ENCODE measurements around the gene IQGAP2. TPM values are rescaled to one million over a fixed set of nuclear protein-coding genes. Genes with fewer than 3 reads are reported as not detected.

The IQGAP2 gene
- total RNA-seq, 4 donors from 2014 or later = 22.6 to 63.9 (median 28.3) TPM

- ATAC-seq (ENCODE audit: low FRiP score) = no peak
- TF ChIP-seq, protein P1, sequence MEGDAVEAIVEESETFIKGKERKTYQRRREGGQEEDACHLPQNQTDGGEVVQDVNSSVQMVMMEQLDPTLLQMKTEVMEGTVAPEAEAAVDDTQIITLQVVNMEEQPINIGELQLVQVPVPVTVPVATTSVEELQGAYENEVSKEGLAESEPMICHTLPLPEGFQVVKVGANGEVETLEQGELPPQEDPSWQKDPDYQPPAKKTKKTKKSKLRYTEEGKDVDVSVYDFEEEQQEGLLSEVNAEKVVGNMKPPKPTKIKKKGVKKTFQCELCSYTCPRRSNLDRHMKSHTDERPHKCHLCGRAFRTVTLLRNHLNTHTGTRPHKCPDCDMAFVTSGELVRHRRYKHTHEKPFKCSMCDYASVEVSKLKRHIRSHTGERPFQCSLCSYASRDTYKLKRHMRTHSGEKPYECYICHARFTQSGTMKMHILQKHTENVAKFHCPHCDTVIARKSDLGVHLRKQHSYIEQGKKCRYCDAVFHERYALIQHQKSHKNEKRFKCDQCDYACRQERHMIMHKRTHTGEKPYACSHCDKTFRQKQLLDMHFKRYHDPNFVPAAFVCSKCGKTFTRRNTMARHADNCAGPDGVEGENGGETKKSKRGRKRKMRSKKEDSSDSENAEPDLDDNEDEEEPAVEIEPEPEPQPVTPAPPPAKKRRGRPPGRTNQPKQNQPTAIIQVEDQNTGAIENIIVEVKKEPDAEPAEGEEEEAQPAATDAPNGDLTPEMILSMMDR (IDR thresholded peaks at IDR 0.05) = no peak
- no peak for DNase-seq (ENCODE audit: low spot score)
Measured at GRCh38 chr5:76439929-76440328, 36.8 kb downstream of the IQGAP2 start.

GRCh38 chr5:76441101-76441500, 38.0 kb downstream of the IQGAP2 start:
- TF ChIP-seq, protein P1 (IDR thresholded peaks at IDR 0.05) = no peak
- no peak for ATAC-seq (ENCODE audit: low FRiP score)
- DNase-seq (ENCODE audit: low spot score) = no peak

DNA sequence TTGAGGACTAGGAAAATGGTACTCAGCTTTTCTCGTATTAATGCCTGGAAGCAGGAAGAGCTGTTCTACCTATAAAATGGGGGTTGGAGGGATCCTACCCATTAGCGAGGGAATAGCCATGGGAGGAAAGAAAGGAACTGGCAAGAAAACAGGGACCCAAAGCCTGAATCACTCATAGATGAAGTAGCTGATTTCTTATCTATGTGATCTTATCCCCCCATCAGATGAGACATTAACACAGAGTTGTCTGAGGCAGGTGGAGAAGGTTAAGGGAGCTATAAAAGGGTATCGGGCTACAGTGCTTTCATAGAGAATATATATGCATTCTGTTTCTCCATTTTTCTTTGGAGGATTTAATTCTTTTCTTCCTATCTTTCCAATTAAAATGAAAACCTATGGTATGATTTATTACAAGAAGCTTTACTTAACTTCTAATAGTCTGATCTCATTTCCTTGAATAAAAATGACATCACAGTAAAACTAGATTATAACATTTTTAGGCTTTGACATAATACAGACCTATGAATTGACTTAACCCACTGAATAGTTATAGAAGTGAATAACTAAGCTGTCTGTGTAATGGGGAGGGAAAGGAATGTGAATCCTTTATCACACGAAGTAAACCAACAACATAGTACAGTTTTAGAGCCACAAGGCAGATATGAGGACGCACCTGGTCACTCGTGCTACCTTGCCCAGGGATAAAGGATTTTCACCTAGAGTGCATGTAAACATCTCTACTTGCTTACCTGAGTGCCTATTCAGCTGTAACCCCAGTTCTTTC, 39.0 kb downstream of the IQGAP2 start:
- DNase-seq (ENCODE audit: low spot score) (no peak), ATAC-seq (ENCODE audit: low FRiP score) (no peak)
- TF ChIP-seq, protein P1 (IDR thresholded peaks at IDR 0.05) = no peak

- TF ChIP-seq, protein P1 (IDR thresholded peaks at IDR 0.05) = no peak
- ATAC-seq (ENCODE audit: low FRiP score) (no peak), DNase-seq (ENCODE audit: low spot score) (no peak)
Measured at GRCh38 chr5:76443066-76443800, 40.1 kb downstream of the IQGAP2 start.

- DNase-seq (ENCODE audit: low spot score) (no peak), ATAC-seq (ENCODE audit: low FRiP score) (no peak)
- TF ChIP-seq, protein P1 (IDR thresholded peaks at IDR 0.05) = no peak
Measured at GRCh38 chr5:76445063-76445462, 42.0 kb downstream of the IQGAP2 start.

DNA sequence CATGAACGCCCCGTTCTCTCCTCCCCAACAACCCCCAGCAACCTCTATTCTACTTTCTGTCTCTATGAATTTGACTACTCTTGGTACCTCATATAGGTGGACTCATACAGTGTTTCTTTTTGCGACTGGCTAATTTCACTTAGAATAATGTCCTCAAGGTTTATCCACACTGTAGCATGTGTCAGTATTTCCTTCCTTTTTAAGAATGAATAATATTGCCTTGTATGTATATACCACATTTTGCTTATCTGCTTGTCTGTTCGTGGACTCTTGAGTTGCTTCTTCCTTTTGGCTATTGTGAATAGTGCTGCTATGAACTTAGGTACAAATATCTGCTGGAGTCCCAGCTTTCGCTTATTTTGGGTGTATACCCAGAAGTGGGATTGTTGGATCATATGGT, 42.7 kb downstream of the IQGAP2 start:
- no peak for DNase-seq (ENCODE audit: low spot score)
- TF ChIP-seq, protein P1 (IDR thresholded peaks at IDR 0.05) = no peak
- ATAC-seq (ENCODE audit: low FRiP score) = no peak

Data from omental fat pad (tissue), 4 donors.